Right hindlimb (tissue), 1 donor: ENCODE measurements around the gene ARHGAP40.
A peak's percentile ranks its signal among the peaks of the same experiment; 100 is the strongest.

Source experiments
- DNase-seq: peaks from one replicate; pipeline ENCODE4 v3.0.0-alpha.2; 2018

Gene ARHGAP40

DNA sequence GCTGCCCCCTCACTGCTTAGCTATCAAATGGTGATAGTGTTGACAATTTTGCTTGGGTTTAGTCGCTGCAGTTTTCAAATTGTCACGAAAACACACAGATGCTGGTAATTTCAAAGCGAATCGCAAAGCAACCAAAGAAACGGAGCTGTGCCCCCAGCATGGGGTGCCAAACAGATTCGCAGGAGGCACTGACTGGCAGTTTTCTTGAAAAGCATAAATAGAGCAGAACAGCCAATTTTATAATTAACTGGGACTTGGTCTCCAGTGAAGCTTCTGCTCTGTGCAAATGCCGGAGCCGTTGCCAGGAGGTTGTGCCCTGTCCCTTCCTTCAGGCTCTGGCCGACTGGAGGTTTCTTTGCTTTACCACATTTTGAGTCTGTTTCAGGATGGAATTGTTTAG is 18.8 kb downstream of the ARHGAP40 start:
- no peak for DNase-seq

DNA sequence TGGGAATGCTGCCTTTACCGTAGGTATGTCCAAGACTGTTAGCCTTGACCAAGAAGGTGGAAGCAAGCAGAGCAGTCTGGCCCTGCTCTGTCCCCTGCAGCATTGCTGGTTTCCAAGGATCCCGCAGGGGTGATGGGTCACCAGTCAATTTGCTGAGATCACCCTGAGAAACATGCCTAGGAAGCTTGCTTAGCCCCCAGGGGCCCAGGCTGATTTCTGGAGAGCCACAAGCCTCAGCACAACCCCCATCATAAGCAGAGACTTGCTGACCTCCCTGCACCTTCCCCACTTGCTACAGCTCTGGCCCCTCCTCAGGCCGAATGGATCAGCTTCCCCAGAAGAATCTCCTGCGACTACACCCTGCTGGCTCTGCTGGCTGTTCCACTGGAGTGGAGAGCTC is 21.5 kb downstream of the ARHGAP40 start:
- no peak for DNase-seq

DNA sequence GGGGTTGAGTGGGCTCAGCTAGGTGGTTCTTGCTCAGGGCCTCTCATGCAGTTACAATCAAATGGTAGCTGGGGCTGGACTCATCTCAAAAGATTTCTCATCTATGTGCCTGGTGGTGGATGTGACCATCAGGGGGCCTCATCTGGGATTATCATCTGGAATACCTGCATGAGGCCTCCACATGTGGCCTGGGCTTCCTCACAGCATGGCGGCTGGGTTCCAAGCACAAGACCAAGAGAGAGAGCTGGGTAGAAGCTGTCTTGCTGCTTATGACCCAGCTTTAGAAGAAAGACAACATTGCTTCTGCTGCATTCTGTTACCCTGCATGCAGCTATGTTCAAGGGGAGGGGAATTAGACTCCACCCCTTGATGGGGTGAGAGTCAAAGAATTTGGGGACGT is 22.5 kb downstream of the ARHGAP40 start:
- DNase-seq = no peak

- DNase-seq = no peak
Observed at GRCh38 chr20:38625896-38626295, 24.3 kb downstream of the ARHGAP40 start.

DNA sequence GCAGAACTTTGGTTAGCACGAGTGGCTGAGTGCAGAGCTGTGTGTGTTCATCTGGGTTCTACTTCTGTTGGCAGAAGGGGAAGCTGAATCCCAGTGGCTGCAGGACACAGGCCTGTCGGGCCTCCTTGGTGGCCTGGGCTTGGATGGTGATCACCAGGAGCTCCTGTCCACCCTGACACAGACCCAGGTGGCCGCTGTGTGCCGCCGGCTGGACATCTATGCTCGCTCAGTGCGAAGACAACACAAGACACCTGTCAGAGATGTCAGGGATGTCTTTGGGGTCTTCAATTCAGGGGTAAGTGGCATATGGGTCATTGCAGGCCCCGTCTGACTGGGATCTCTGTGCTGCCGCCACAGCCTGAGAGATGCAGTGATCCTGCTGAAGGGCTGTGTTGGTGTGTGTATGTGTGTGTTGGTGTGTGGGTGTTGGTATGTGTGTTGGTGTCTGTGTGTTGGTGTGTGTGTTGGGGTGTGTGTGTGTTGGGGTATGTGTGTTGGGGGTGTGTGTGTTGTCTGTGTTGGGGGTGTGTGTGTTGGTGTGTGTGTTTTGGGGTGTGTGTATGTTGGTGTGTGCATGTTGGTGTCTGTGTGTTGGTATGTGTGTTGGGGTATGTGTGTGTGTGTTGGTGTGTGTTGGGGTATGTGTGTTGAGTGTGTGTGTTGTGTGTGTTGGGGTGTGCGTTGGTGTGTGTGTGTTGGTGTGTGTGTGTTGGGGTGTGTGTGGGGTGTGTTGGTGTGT is 25.5 kb downstream of the ARHGAP40 start:
- no peak for DNase-seq

- no peak for DNase-seq
Observed at GRCh38 chr20:38628580-38629470, 27.2 kb downstream of the ARHGAP40 start.

GRCh38 chr20:38629979-38630378 is 28.4 kb downstream of the ARHGAP40 start:
- DNase-seq = no peak

DNA sequence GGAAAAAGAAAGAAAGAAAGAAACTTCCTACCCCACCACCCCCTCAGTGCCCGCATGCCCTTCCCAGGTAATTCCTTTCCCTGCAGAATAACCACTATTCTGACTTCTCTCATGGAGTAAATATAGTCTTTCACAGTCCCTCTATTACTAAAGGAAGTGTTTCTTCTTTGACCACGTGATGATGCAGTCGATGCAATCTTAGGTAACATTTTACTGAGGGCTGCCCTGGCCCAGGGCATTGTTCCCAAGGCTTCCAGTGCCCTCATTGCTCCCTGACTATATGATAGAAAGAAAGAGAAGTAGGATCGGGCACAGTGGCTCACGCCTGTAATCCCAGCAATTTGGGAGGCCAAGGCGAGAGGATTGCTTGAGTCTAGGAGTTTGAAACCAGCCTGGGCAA is 29.1 kb downstream of the ARHGAP40 start:
- DNase-seq = no peak

GRCh38 chr20:38631155-38632022 is 29.8 kb downstream of the ARHGAP40 start:
- DNase-seq = no peak

GRCh38 chr20:38633577-38634093 is 32.0 kb downstream of the ARHGAP40 start:
- DNase-seq = peak; percentile 27

- no peak for DNase-seq
Observed at GRCh38 chr20:38635721-38636288, 34.2 kb downstream of the ARHGAP40 start.

DNA sequence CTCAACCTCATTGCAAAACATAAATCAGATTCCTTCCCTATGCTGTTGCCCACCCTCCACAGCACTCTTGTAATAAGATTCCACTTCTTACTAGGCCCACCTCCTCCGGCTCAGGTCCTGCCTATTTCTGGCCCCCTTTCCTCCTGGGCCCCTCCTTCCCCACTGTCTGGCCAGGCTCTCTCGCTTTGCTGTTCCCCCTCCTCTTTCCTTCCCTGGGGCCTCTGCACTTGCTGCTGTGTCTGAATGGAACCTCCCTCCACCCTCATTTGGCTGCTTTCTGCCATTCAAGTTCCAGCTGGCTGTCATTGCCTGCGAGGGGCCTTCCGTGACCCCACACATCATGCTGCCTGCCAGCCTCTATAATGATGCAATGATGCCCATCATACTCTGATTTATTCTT is 38.9 kb downstream of the ARHGAP40 start:
- peak; percentile 51 for DNase-seq

- no peak for DNase-seq
Observed at GRCh38 chr20:38642498-38642897, 40.9 kb downstream of the ARHGAP40 start.

DNA sequence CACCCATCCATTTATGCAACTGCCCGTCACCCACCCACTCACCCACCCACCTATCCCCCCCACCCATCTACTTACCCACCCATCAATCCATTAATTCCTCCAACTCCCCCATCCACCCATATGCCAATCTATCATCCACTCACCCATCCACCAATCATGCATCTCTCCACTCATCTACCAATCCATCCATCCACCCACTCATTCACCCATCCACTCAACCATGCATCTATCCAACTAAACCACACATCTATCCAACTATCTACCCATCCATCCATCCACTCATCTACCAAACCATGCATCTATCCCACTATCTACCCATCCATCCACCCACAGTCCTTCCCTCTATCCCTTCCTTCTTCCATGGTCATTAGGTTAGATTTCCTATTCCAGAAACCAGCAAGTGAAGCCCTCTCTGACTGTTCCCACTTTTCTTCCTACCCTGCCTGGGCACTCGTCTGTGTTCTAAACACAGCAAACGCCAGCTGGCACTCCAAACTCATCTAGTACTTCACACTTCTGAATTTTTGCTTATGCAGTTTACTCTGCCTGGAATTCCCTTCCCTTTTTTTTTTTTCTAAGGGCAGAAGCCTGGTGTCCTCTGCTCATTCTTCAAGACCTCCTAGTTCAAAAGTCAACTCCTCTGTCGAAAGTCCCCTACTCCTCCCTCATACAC is 43.1 kb downstream of the ARHGAP40 start:
- no peak for DNase-seq

- DNase-seq = no peak
Observed at GRCh38 chr20:38645351-38645750, 43.7 kb downstream of the ARHGAP40 start.

DNA sequence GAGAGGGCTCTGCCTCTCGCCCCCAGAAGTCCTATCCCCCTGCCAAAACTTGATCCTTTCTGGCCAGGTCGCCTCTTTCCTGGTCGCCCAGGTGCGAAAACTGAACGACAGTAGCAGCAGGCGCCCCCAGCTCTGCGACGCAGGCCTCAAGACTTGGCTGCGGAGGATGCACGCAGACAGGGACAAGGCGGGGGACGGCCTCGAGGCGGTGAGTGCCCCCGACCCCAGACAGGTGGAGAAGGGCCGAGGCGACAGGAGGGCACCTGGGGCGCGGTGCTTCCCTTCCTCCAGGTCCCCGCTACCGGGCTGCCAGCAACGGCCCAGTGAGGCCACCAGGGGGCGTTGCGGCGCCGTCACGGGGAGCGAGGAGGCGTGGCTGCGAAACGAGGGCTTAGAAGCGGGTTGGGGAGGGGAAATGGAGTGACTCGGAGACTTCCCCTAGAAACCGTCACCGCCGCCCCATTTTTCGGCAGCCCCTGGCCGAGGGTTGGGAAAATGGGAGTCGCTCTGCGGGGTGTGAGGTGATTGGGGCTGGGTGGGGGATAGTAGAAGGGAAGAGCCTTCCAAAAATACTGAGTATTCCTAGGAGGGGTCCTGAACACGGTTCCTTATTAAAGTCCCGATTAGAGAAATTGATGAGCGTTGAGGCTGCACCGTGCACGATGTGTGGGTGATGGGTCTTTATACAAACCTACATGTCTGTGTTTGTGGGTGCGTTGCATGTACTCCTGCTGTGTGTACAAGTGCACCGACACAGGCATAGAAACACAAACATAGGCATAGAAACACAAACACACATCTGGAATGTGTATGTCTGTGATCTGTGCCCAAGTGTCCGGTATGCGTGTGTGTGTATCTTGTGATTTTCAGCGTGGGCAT is 44.6 kb downstream of the ARHGAP40 start:
- DNase-seq = peak; percentile 79

- DNase-seq = peak; percentile 63
Observed at GRCh38 chr20:38649275-38649891, 47.8 kb downstream of the ARHGAP40 start.

GRCh38 chr20:38650010-38650409 is 48.4 kb downstream of the ARHGAP40 start:
- DNase-seq = no peak

- DNase-seq = no peak
Observed at GRCh38 chr20:38651154-38651553, 49.5 kb downstream of the ARHGAP40 start.

GRCh38 chr20:38651562-38651961 is 50.0 kb downstream of the ARHGAP40 start:
- no peak for DNase-seq
